Stimulated activated CD4-positive, alpha-beta T cell treated with anti-CD3 and anti-CD28 coated beads, Interleukin-15, amount 100 ng/mL, for 48 hours (primary cell): ENCODE data around the gene MICAL3.
"Not testable (repeated sequence)": the region's sequence is repeated elsewhere in the genome, so short reads cannot be mapped to it uniquely, and the experiment has no call there.

Source experiments
- DNase-seq, 2 donors: peaks; one replicate each; pipeline ENCODE4 v3.0.0-alpha.2; 2020; ENCODE audit warnings: low read depth in 2 of 2

MICAL3 gene

DNA sequence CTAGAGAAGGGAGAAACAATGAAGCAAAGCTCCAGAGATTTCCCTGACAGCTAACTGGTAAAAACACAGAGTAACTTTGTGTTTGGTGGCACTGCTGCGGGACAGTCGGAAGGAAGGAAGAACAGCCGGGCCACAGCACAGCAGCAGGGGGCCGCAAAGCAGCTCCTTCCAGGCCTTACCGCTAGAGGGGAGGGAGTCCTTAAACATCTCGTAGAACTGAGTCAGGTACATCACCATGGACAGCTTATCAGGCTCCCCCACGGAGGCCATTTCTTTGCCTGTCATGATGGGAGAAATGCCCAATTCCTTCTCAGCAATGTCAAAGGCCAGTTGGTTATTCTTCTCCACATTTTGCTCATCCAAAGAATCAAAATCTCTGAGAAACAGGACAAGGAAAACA is 135.5 kb downstream of the MICAL3 start:
- DNase-seq: no peak

DNA sequence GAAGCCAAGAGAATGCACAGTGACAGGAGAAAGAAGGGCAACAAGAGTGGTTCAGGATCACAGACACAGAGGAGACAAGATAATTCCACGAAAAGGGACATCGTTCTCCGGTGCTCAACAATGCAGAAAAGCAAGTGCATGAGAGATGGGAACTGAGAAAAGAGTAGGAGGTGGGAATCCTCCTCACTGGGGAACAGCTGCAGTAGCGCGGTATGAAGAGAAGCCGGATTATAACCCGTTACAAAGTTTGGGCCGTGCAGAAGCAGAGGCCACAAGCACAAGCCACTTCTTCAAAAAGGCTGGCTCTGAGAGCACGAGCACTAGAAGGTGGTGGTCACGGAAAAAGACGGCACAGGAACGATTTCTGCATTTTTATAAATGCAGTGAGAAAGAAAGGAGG is 135.9 kb downstream of the MICAL3 start:
- no peak for DNase-seq

DNA sequence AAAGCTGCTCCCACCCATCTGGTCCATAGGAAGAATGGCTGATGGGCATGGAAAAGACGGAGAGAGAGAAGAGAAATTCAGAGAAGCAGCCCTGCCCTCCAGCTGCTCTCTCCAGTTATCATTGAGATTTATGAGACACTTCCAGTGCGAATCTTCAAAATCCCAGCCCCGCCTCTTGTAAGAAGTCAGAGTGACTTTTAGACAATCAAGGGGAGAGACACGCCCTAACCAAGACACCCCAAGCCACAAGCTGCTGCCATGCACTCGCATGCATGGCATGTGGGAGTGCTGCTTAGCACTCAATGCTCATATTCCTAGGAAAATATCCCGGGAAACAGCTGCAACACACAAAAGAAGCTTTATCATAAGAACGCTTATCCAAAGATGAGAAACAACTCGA is 139.5 kb downstream of the MICAL3 start:
- DNase-seq: no peak

DNA sequence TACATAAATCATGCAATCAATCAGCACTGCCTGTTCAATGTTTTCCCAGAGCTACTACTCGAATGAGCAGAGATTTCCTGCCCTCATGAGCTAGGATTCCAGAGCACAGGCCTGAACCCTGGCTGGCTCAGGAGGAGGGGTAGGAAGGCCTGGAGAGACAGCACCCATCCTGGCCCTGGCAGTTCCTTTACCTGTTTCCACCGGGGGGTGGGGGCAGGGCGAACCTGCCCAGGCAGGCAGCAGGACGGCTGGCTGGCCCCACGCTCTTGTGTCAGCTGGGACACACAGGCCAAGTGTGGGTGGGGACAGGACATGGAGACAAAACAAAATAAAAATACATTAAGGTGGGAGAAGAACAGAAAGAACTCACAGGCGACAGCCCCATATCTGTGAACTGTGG is 140.3 kb downstream of the MICAL3 start:
- no peak for DNase-seq

DNA sequence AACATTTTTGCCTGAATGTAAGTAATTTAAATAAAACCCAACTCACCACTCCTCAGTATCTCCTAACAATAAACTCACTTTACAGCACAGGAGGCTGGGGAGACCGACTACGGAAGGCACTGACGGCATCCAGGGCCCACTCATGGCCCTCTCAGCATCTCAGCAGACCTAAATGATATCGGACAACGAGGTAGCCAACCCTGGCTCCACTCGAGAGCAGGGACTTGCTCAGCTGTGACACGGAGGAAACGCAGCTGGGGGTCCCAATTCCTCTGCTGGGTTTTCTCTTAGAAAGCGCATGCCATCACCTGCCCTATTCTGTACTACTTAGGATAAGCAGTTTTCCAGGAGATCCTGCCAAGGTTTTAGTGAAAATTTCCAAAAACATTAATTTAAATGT is 141.0 kb downstream of the MICAL3 start:
- DNase-seq: no peak

- no peak for DNase-seq
Measured at GRCh38 chr22:17882727-17883126, 141.6 kb downstream of the MICAL3 start.

- no peak for DNase-seq
Measured at GRCh38 chr22:17882162-17882561, 142.2 kb downstream of the MICAL3 start.

- DNase-seq: no peak
Measured at GRCh38 chr22:17881366-17881765, 143.0 kb downstream of the MICAL3 start.

- no peak for DNase-seq
Measured at GRCh38 chr22:17880468-17880867, 143.9 kb downstream of the MICAL3 start.

DNA sequence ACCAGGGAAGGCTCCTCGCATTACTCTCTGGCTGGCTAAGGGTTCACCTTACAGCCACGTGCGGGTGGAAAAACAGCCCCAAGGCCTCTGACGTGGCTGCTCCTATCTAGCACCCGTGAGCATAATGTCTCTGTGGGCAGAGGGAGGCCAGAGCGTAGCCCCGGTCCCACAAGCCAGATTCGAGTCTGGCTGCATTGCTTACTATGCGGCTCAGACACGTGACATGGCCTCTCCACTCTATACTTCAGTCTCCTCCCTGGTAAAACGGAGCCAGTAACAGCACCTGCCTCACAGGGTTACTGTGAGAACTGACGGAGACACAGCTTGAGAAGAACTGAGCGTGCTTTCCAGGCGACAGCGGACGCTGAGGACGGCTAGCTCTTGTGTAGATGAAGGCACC is 144.3 kb downstream of the MICAL3 start:
- no peak for DNase-seq

DNA sequence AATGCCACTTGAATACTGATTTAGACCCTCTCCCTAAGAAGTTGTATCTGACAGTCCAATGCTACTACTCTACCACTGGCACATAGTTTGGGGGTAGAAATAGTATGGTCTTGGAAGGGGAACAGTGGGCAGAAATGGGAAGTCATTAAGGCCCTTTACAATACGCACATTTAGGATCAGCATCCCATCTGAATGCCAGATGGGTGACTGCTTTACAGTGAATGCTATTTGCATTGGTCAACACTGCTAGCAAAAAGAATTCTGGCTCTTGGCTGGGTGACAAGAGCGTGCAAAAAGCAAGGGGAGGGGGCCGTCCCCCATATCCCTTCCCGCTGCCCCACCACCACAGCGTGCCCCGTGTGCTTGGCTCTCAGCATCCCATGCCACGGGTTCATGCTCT is 145.4 kb downstream of the MICAL3 start:
- no peak for DNase-seq

DNA sequence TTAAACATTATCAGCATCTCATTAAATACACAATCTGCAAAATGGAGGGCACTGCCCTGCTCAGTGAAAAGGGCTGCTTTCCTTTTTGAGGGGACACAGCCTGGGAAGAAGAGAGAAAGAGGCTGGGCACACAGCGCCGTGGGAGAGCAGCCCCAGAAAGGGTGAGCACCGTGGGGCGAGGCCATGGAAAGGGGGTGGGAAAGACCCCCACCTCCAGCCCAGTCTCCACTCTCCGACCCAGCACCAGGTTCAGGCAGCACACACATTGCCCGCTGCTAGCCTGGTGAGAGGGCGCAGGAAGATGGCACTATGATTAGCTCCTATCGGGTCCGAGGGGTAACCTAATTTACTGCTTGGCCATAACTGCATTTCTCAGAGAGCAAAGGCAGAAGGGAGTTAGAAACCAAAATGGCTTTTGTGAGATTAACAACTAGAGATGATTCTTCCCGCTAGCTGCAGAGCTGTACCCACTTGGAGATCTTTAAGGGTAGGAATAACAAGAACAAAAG is 146.1 kb downstream of the MICAL3 start:
- no peak for DNase-seq

DNA sequence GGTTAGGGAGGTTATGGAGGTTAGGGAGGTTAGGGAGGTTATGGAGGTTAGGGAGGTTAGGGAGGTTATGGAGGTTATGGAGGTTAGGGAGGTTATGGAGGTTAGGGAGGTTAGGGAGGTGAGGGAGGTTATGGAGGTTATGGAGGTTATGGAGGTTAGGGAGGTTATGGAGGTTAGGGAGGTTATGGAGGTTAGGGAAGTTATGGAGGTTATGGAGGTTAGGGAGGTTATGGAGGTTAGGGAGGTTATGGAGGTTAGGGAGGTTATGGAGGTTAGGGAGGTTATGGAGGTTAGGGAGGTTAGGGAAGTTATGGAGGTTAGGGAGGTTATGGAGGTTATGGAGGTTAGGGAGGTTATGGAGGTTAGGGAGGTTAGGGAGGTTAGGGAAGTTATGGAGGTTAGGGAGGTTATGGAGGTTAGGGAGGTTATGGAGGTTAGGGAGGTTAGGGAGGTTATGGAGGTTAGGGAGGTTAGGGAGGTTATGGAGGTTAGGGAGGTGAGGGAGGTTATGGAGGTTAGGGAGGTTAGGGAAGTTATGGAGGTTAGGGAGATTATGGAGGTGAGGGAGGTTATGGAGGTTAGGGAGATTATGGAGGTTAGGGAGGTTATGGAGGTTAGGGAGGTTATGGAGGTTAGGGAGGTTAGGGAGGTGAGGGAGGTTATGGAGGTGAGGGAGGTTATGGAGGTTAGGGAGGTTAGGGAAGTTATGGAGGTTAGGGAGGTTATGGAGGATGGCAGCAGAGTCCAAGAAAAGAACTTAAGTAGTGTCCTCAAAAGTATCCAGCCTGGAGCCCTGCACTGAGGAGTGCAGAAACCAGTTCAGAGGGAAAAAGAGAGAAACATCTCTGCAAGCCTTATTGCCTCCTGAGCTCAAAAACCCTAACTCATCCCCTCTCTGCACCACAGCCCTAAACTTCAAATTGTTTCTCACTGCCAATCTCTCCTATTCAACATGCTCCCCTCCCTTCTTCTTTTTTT is 147.2 kb downstream of the MICAL3 start:
- not testable (repeated sequence) for DNase-seq

- DNase-seq: no peak
Measured at GRCh38 chr22:17876306-17876831, 148.0 kb downstream of the MICAL3 start.

DNA sequence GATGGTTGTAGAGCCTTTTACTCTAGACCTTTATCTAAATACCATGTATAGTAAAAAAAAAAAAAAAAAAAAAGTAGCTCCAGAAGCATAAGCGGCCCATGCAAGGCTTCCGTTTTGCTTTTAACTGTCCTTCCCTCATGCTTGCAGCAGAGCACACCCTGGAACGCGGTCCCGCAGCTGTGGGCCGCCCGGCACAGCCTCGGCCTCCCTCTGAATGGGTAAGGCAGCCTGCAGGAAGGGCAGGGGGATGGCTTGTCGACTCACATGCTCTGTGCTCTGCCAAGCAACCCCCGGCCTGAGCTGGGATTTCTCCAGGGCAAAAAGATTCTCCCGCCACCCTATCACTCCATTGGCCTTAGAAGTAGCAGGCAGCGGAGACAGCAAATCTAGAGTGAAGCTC is 148.7 kb downstream of the MICAL3 start:
- DNase-seq: no peak

GRCh38 chr22:17875156-17875555 is 149.2 kb downstream of the MICAL3 start:
- DNase-seq: no peak

DNA sequence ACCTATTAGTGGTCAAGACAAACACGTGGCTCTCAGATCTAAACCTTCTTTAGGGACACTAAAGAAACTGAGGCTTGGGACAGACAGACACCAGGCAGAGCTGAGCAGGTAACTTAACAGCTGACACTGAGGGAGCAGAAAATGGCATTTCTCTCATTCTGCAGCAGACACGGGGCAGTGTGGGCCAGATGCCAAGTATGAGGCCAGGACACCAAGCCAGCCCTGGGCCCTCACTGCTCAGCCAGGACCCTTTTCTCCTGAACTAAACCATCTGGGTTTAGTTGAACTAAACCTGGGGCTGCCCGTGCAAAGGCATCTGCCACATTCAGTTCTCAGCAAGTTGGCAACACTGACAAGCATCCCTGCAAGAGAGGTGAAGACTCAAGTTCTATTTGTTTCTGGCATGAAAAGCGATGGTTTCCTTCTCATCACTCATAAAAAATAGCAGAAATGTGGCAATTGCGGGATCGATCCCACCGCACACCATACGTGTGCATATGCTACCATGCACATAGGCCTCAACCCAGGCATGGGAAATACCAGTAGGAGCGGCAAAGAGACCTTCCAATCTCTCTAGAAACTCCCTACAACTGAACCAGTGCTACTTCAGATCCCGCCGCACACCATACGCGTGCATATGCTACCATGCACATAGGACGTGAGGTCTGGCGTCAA is 150.0 kb downstream of the MICAL3 start:
- no peak for DNase-seq

- no peak for DNase-seq
Measured at GRCh38 chr22:17873804-17874203, 150.6 kb downstream of the MICAL3 start.

DNA sequence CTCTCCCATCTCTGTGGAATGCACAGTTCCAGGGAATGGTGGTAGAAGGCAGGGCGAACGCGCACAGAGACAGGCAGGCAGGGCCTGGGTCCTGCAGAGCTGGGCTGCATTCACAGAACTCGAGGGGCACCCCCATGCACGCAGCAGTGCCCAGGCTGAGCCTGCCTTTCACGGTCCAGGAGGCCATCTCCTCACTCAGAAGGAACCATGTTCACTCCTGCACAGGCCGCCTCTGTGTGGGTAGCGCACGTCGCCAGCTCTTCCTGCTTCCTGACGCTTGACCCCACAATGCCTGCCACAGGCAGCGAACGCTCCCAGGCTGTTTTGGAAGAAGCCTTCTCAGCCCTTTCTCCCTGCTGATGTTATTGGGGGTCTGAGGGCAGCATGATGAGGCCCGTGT is 151.2 kb downstream of the MICAL3 start:
- DNase-seq: no peak

DNA sequence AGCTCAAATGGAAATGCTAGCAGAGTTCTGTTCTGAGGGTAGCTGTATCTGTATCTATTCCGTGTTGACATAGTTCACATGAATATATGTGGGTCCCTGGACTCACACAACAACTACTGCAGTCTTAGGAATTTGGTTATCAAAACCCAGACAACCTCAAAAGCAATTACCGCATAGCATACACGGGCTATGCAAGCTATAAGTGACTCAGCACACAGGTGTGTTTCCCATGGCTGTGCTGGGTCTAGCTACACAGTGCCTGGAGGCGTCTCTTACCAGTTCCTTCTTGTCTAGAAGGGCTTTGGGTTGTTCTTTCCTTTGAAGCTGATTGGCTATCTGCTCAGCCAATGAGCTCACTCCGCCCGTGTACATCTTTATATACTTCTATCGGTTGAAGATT is 151.9 kb downstream of the MICAL3 start:
- DNase-seq: no peak

- DNase-seq: no peak
Measured at GRCh38 chr22:17871726-17872458, 152.5 kb downstream of the MICAL3 start.

- no peak for DNase-seq
Measured at GRCh38 chr22:17870407-17870806, 154.0 kb downstream of the MICAL3 start.
